Left hindlimb (tissue), 1 donor: ENCODE results near the gene PWWP2A.
"Not testable (repeated sequence)": the region's sequence is repeated elsewhere in the genome, so short reads cannot be mapped to it uniquely, and the experiment has no call there.

Source experiments
- DNase-seq: peaks from one replicate; pipeline ENCODE4 v3.0.0-alpha.2; 2018

The PWWP2A gene

DNA sequence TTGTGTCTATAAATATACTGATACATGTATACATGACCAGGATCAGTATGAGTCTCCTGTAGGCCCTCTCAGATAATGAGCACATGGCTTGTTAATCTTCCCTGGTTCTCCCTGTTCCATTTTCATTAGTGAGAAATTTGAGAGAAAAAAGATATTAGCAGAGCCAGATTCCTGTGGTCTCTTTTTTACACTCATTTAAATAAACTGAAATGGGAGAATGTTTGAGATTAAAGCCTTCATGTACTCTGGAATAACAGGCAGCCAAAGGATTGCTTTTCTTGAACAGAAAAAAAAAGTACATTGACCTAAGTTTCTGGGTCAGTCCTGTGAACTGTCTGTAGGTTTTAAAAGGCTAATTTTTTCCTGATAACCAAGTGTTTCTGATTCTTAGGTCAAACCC is 44.2 kb downstream of the PWWP2A start:
- no peak for DNase-seq

- no peak for DNase-seq
Measured at GRCh38 chr5:160071916-160072315, 47.3 kb downstream of the PWWP2A start.

- DNase-seq = peak; percentile 47
Measured at GRCh38 chr5:160071516-160071915, 47.7 kb downstream of the PWWP2A start.

DNA sequence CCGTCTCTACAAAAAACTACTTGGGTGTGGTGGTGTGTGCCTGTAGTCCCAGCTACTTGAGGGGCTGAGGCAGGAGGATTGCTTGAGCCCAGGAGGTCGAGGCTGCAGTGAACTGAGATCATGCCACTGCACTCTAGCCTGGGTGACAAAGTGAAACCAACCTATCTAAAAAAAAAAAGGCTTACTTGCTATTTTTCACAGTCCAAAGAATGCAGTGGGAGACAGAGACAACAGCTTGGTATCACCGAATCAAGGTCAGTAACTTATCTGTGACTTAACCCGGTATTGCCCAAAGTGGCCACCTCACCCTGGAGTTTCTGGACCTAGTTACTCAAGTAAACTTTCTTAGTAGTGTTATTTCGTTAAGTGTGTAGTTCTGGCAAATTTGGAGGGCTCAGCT is 50.1 kb downstream of the PWWP2A start:
- DNase-seq = not testable (repeated sequence)

- DNase-seq = no peak
Measured at GRCh38 chr5:160064995-160065614, 54.1 kb downstream of the PWWP2A start.

DNA sequence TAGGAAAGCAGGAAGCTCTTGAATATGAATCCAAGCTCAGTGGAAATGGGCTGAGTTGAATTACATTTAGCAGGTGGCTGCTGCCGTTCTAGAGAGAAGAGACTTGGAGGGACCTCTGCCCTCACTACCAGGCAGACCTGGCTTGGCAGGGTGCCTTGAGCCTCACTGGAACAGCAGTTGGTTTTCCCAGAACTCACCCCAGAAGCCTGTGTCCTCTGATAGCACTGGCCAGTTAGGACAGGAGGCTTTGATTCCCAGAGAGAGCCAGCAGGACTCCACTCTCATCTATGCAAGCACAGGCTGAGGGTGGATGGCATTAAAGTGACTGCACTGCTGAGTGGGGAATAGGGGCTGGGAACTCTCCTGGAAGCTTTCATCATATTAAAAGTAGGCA is 54.8 kb downstream of the PWWP2A start:
- DNase-seq = no peak

DNA sequence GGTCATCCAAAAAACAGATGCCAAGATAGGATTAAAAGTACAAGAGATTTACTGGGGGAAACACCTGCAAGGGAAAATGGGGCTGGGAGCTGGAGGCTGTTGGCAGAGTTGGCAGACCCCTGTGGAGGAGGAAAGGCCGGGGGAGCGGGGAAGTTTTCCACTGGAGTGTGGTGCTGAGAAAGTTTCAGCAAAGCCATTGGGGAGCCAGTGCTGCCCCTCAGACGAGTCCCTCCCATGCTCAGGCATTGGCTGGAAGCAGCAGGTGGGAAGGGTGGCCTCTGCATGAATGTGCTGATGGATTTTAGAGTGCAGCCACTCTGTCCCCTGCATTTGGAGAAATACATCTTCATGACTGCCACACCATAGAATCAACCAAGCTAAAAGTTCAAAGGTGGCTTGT is 57.5 kb downstream of the PWWP2A start:
- DNase-seq = no peak

DNA sequence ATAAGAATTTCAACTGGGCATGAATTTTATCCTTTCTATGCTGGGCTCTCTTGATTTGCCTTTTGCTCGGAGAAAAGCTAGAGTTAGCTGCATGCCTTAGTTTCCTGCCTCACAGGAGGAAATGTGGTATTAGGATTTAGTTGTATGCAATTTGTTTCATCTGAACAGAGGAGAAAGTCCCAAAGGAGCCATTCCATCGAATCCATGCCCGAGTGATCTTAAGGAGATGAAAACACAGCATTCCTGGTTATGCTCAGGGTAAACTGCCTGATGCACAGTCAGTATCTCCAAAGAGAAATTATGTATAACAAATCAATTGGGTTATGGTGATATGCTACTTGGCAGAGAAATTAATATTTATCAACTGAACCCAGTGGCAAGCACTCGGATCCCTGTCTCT is 59.2 kb downstream of the PWWP2A start:
- DNase-seq = no peak

GRCh38 chr5:160057256-160057655 is 62.0 kb downstream of the PWWP2A start:
- no peak for DNase-seq

- DNase-seq = no peak
Measured at GRCh38 chr5:160054831-160055230, 64.4 kb downstream of the PWWP2A start.

- DNase-seq = no peak
Measured at GRCh38 chr5:160054047-160054446, 65.2 kb downstream of the PWWP2A start.

DNA sequence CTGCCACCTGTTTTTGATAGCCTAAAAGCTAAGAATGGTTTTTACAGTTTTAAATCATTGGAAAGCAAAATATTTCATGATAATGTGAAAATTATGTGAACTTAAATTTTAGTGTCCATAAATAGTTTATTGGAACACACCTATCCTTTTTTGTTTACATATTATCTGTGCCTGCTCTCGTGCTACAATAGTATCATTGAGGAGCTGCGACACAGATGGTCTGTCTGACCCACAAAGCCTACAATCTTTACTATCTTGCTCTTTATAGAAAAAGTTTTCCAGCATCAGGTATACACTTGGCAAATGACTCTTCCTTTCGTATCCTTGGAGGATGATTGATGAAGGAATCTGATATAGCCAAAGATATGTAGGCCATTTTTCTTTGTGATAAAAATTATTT is 70.2 kb downstream of the PWWP2A start:
- no peak for DNase-seq

GRCh38 chr5:160048131-160048530 is 71.1 kb downstream of the PWWP2A start:
- no peak for DNase-seq

DNA sequence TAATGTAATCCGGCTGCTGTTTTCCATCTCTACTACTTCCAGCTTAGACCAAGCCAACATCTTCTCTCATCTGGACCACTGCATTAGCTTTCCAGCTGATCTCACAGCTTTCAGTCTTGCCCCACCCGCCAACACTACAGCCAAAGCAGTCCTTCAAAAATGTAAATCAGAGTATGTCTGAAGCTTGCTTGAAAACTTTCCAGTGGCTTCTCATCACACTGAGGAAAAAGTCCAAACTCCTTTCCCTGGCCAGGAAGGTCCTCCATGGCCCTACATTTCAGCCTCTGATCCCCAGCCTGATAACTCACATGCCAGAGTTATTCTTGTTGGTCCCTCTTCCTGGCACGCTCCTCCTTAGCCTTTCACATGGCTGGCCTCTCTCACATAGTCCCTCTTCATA is 71.8 kb downstream of the PWWP2A start:
- no peak for DNase-seq

DNA sequence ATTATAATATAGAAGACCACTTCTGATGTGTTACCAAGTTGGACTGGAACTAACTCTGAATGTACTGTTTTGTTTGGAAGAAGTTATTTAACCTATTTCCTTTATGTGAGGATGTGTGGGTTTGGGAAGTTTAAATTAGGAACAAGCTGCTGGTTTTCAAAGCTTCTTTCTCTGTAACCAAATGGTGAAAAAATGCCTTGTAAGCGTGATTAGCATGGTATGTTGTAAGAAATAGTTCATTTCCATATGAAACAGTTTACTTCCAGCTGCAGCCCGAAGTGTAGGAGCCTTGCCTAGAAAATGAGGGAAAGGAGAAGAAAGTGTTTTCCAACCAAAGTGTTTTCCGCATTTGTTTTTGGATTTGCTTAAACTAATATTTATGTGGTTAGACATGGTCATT is 74.3 kb downstream of the PWWP2A start:
- DNase-seq = no peak

- DNase-seq = no peak
Measured at GRCh38 chr5:160044391-160044804, 74.9 kb downstream of the PWWP2A start.

DNA sequence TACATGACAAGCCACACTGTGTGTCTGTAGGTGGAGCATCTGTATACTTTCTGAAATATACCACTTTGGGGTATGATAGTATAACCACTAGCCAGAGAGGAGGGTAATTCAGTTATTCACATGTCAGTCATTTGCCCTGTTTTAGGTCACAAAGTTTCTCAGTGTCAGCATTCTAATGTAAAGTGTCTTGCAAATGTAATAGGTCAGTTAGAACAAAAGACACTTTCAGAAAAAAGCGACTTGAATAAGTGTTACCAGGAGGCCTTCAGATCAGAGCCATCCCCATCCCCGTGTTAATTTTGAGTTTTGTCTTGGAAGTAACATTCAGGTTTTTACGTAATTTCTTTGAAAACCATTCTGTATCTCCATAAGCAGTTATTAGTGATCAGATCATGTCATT is 76.6 kb downstream of the PWWP2A start:
- DNase-seq = no peak
